Activated naive CD8-positive, alpha-beta T cell treated with anti-CD3 and anti-CD28 coated beads, Interleukin-2, amount 50 U/mL, for 24 hours (primary cell): Measurements from ENCODE around the gene OR11A1.

Source experiments
- ATAC-seq: fragments of 150-1000 bp; cut with Tn5 transposase; one replicate; pipeline ENCODE4 v1.10.0; 2021
- DNase-seq: peaks from one replicate; pipeline ENCODE4 v3.0.0; 2021
- H3K27ac Mint-ChIP-seq: one replicate; pipeline ENCODE4 v1.8.0; 2021; ENCODE audit warnings: mild to moderate bottlenecking, mixed read lengths
- H3K27me3 Mint-ChIP-seq: one replicate; pipeline ENCODE4 v1.8.0; 2021; ENCODE audit warnings: mixed read lengths
- H3K36me3 Mint-ChIP-seq: one replicate; pipeline ENCODE4 v1.8.0; 2021; ENCODE audit warnings: low read depth, mixed read lengths
- H3K4me1 Mint-ChIP-seq: one replicate; pipeline ENCODE4 v1.8.0; 2021; ENCODE audit warnings: mixed read lengths
- H3K4me3 Mint-ChIP-seq: one replicate; pipeline ENCODE4 v1.8.0; 2021; ENCODE audit warnings: mild to moderate bottlenecking, moderate library complexity, mixed read lengths
- H3K9me3 Mint-ChIP-seq: one replicate; pipeline ENCODE4 v1.8.0; 2021; ENCODE audit warnings: mixed read lengths

The OR11A1 gene

GRCh38 chr6:29456971-29457370 is at the start of gene OR11A1, which contains the start of gene OR2H1:
OR11A1 (minus strand) TSS chr6:29457071; CDS start chr6:29427641, 29,430 bp downstream.
OR2H1 (plus strand) TSS chr6:29457155; CDS start chr6:29461770, 4,615 bp downstream.
- Mint-ChIP-seq H3K4me1 (no peaks in the 10 kb centered on the region), H3K27me3 (peaks cover 9% of the 10 kb centered on the region), H3K9me3 (no peaks in the 10 kb centered on the region), H3K36me3 (no peaks in the 10 kb centered on the region), H3K27ac (no peak within 1 kb of the TSS), H3K4me3 (no peak within 1 kb of the TSS)
- no peak for DNase-seq
- no peak for ATAC-seq

GRCh38 chr6:29506446-29507067 is 49.7 kb upstream of the OR11A1 start:
- Mint-ChIP-seq H3K27me3 (peaks cover 6% of the 10 kb centered on the region), H3K36me3 (no peaks in the 10 kb centered on the region), H3K27ac (no peak overlapping the region), H3K4me1 (no peaks in the 10 kb centered on the region), H3K4me3 (no peak overlapping the region), H3K9me3 (no peaks in the 10 kb centered on the region)
- DNase-seq (no peak), ATAC-seq (no peak)

GRCh38 chr6:29505808-29506207 is 48.9 kb upstream of the OR11A1 start:
- H3K27me3 Mint-ChIP-seq: peaks cover 9% of the 10 kb centered on the region
- no peak overlapping the region for H3K4me3 Mint-ChIP-seq
- no peaks in the 10 kb centered on the region for H3K9me3 Mint-ChIP-seq
- H3K27ac Mint-ChIP-seq: no peak overlapping the region
- H3K4me1 Mint-ChIP-seq: no peaks in the 10 kb centered on the region
- no peak for ATAC-seq
- no peak for DNase-seq
- no peaks in the 10 kb centered on the region for H3K36me3 Mint-ChIP-seq

- H3K27ac Mint-ChIP-seq: no peak overlapping the region
- peaks cover 12% of the 10 kb centered on the region for H3K27me3 Mint-ChIP-seq
- H3K36me3 Mint-ChIP-seq: no peaks in the 10 kb centered on the region
- H3K4me1 Mint-ChIP-seq: no peaks in the 10 kb centered on the region
- DNase-seq: no peak
- no peak for ATAC-seq
- no peak overlapping the region for H3K4me3 Mint-ChIP-seq
- H3K9me3 Mint-ChIP-seq: no peaks in the 10 kb centered on the region
Measured at GRCh38 chr6:29504961-29505360, 48.1 kb upstream of the OR11A1 start.

GRCh38 chr6:29502597-29502996 is 45.7 kb upstream of the OR11A1 start:
- DNase-seq (no peak), ATAC-seq (no peak)
- no peaks in the 10 kb centered on the region for H3K4me1 Mint-ChIP-seq
- H3K4me3 Mint-ChIP-seq: no peak overlapping the region
- H3K9me3 Mint-ChIP-seq: no peaks in the 10 kb centered on the region
- H3K36me3 Mint-ChIP-seq: no peaks in the 10 kb centered on the region
- H3K27me3 Mint-ChIP-seq: peaks cover 24% of the 10 kb centered on the region
- H3K27ac Mint-ChIP-seq: no peak overlapping the region

GRCh38 chr6:29502181-29502580 is 45.3 kb upstream of the OR11A1 start:
- DNase-seq (no peak), ATAC-seq (no peak)
- Mint-ChIP-seq H3K4me1 (no peaks in the 10 kb centered on the region), H3K27me3 (peaks cover 29% of the 10 kb centered on the region), H3K4me3 (no peak overlapping the region), H3K9me3 (no peaks in the 10 kb centered on the region), H3K27ac (no peak overlapping the region), H3K36me3 (no peaks in the 10 kb centered on the region)

GRCh38 chr6:29501106-29501505 is 44.2 kb upstream of the OR11A1 start:
- Mint-ChIP-seq H3K4me1 (no peaks in the 10 kb centered on the region), H3K27me3 (peaks cover 35% of the 10 kb centered on the region), H3K27ac (no peak overlapping the region), H3K9me3 (no peaks in the 10 kb centered on the region), H3K36me3 (no peaks in the 10 kb centered on the region), H3K4me3 (no peak overlapping the region)
- DNase-seq (no peak), ATAC-seq (no peak)

- Mint-ChIP-seq H3K9me3 (no peaks in the 10 kb centered on the region), H3K27ac (no peak overlapping the region), H3K36me3 (no peaks in the 10 kb centered on the region), H3K4me1 (no peaks in the 10 kb centered on the region), H3K4me3 (no peak overlapping the region), H3K27me3 (peaks cover 36% of the 10 kb centered on the region)
- no peak for ATAC-seq
- DNase-seq: no peak
Measured at GRCh38 chr6:29500594-29500993, 43.7 kb upstream of the OR11A1 start.

GRCh38 chr6:29499704-29500103 is 42.8 kb upstream of the OR11A1 start:
- Mint-ChIP-seq H3K27me3 (peaks cover 37% of the 10 kb centered on the region), H3K4me3 (no peak overlapping the region), H3K9me3 (no peaks in the 10 kb centered on the region), H3K4me1 (no peaks in the 10 kb centered on the region), H3K27ac (no peak overlapping the region), H3K36me3 (no peaks in the 10 kb centered on the region)
- DNase-seq (no peak), ATAC-seq (no peak)

GRCh38 chr6:29496961-29497360 is 40.1 kb upstream of the OR11A1 start:
- no peak overlapping the region for H3K27ac Mint-ChIP-seq
- DNase-seq (no peak), ATAC-seq (no peak)
- H3K9me3 Mint-ChIP-seq: no peaks in the 10 kb centered on the region
- peaks cover 33% of the 10 kb centered on the region for H3K27me3 Mint-ChIP-seq
- no peak overlapping the region for H3K4me3 Mint-ChIP-seq
- no peaks in the 10 kb centered on the region for H3K36me3 Mint-ChIP-seq
- H3K4me1 Mint-ChIP-seq: no peaks in the 10 kb centered on the region

- peaks cover 34% of the 10 kb centered on the region for H3K27me3 Mint-ChIP-seq
- DNase-seq: no peak
- no peak for ATAC-seq
- H3K27ac Mint-ChIP-seq: no peak overlapping the region
- no peaks in the 10 kb centered on the region for H3K4me1 Mint-ChIP-seq
- H3K9me3 Mint-ChIP-seq: no peaks in the 10 kb centered on the region
- no peak overlapping the region for H3K4me3 Mint-ChIP-seq
- no peaks in the 10 kb centered on the region for H3K36me3 Mint-ChIP-seq
Measured at GRCh38 chr6:29495571-29495970, 38.7 kb upstream of the OR11A1 start.

GRCh38 chr6:29494131-29494530 is 37.3 kb upstream of the OR11A1 start:
- no peak for ATAC-seq
- H3K9me3 Mint-ChIP-seq: no peaks in the 10 kb centered on the region

GRCh38 chr6:29493261-29493660 is 36.4 kb upstream of the OR11A1 start:
- H3K27ac Mint-ChIP-seq: no peak overlapping the region
- H3K4me1 Mint-ChIP-seq: no peaks in the 10 kb centered on the region
- no peaks in the 10 kb centered on the region for H3K9me3 Mint-ChIP-seq
- ATAC-seq (no peak), DNase-seq (no peak)
- no peaks in the 10 kb centered on the region for H3K36me3 Mint-ChIP-seq
- H3K27me3 Mint-ChIP-seq: peaks cover 19% of the 10 kb centered on the region
- H3K4me3 Mint-ChIP-seq: no peak overlapping the region

More at GRCh38 chr6:29494131-29494530, 37.3 kb upstream of the OR11A1 start:
- Mint-ChIP-seq H3K4me1 (no peaks in the 10 kb centered on the region), H3K4me3 (no peak overlapping the region), H3K27ac (no peak overlapping the region), H3K36me3 (no peaks in the 10 kb centered on the region), H3K27me3 (peaks cover 28% of the 10 kb centered on the region)
- no peak for DNase-seq

- H3K4me1 Mint-ChIP-seq: no peaks in the 10 kb centered on the region
Measured at GRCh38 chr6:29491574-29491973, 34.7 kb upstream of the OR11A1 start.

GRCh38 chr6:29490552-29490951 is 33.7 kb upstream of the OR11A1 start:
- Mint-ChIP-seq H3K4me1 (no peaks in the 10 kb centered on the region), H3K9me3 (no peaks in the 10 kb centered on the region), H3K4me3 (no peak overlapping the region), H3K36me3 (no peaks in the 10 kb centered on the region), H3K27ac (no peak overlapping the region), H3K27me3 (peaks cover 9% of the 10 kb centered on the region)
- no peak for ATAC-seq
- no peak for DNase-seq

More at GRCh38 chr6:29491574-29491973, 34.7 kb upstream of the OR11A1 start:
- Mint-ChIP-seq H3K27ac (no peak overlapping the region), H3K36me3 (no peaks in the 10 kb centered on the region), H3K9me3 (no peaks in the 10 kb centered on the region), H3K27me3 (peaks cover 9% of the 10 kb centered on the region), H3K4me3 (no peak overlapping the region)
- ATAC-seq: no peak
- DNase-seq: no peak

GRCh38 chr6:29490055-29490454 is 33.2 kb upstream of the OR11A1 start:
- Mint-ChIP-seq H3K4me1 (no peaks in the 10 kb centered on the region), H3K27ac (no peak overlapping the region), H3K27me3 (peaks cover 9% of the 10 kb centered on the region), H3K9me3 (no peaks in the 10 kb centered on the region), H3K36me3 (no peaks in the 10 kb centered on the region), H3K4me3 (no peak overlapping the region)
- DNase-seq: no peak
- ATAC-seq: no peak
